ENCODE measurements around the gene JHY. TPM values are rescaled to one million over a fixed set of nuclear protein-coding genes. Genes with fewer than 3 reads are reported as not detected.

The JHY gene
- total RNA-seq, 2 experiments from 2014 or later, result not detected

- H3K9me3 ChIP-seq (ENCODE audit: low read length), result no peaks in the 10 kb centered on the region
- no peaks in the 10 kb centered on the region for H3K79me2 ChIP-seq (ENCODE audit: insufficient read depth, low read depth, low read length)
- no peak overlapping the region for H3K27ac ChIP-seq (ENCODE audit: low read depth, low read length, poor library complexity, severe bottlenecking)
- ChIA-PET POLR2A (no interaction called here), CTCF (ENCODE audit: unreplicated experiment) (no interaction called here)
- no peaks in the 10 kb centered on the region for H3K9me2 ChIP-seq (ENCODE audit: insufficient read depth, low read length)
- no peak overlapping the region for H2AFZ ChIP-seq (ENCODE audit: low read length)
- no peaks in the 10 kb centered on the region for H3K36me3 ChIP-seq (ENCODE audit: insufficient read depth, low read length)
- no peak overlapping the region for H3K4me3 ChIP-seq (ENCODE audit: low read depth, low read length, poor library complexity, severe bottlenecking)
- H3K4me1 ChIP-seq (ENCODE audit: insufficient read depth, low read length, poor library complexity, severe bottlenecking), result no peaks in the 10 kb centered on the region
- H3K4me2 ChIP-seq (ENCODE audit: low read length), result no peak overlapping the region
- no TSS peak for BruUV-seq (replicated peaks)
- intact Hi-C loops (cut with micrococcal nuclease; ENCODE audit: unreplicated experiment), result no loop called here
- TF ChIP-seq EZH2phosphoT487 (IDR thresholded peaks at IDR 0.05; ENCODE audit: borderline replicate concordance, low read depth, low read length) (no peak), CTCF (conservative IDR thresholded peaks at IDR 0.05; ENCODE audit: low read length) (no peak)
- no peak for DNase-seq (ENCODE audit: low spot score)
- no peaks in the 10 kb centered on the region for H4K20me1 ChIP-seq (ENCODE audit: insufficient read depth, low read length)
Measured at GRCh38 chr11:122977470-122978298, 95.1 kb downstream of the JHY start.

GRCh38 chr11:122978299-122978620 is 95.7 kb downstream of the JHY start:
- Histone ChIP-seq H3K9me3 (ENCODE audit: low read length) (no peaks in the 10 kb centered on the region), H3K9me2 (ENCODE audit: insufficient read depth, low read length) (no peaks in the 10 kb centered on the region), H3K36me3 (ENCODE audit: insufficient read depth, low read length) (no peaks in the 10 kb centered on the region), H3K4me2 (ENCODE audit: low read length) (no peak overlapping the region), H2AFZ (ENCODE audit: low read length) (no peak overlapping the region), H4K20me1 (ENCODE audit: insufficient read depth, low read length) (no peaks in the 10 kb centered on the region), H3K27ac (ENCODE audit: low read depth, low read length, poor library complexity, severe bottlenecking) (no peak overlapping the region), H3K79me2 (ENCODE audit: insufficient read depth, low read depth, low read length) (no peaks in the 10 kb centered on the region), H3K4me1 (ENCODE audit: insufficient read depth, low read length, poor library complexity, severe bottlenecking) (no peaks in the 10 kb centered on the region), H3K4me3 (ENCODE audit: low read depth, low read length, poor library complexity, severe bottlenecking) (no peak overlapping the region)
- TF ChIP-seq CTCF (conservative IDR thresholded peaks at IDR 0.05; ENCODE audit: low read length), result no peak
- TF ChIP-seq EZH2phosphoT487 (IDR thresholded peaks at IDR 0.05; ENCODE audit: borderline replicate concordance, low read depth, low read length), result no peak
- CTCF ChIA-PET (ENCODE audit: unreplicated experiment), result no interaction called here
- no TSS peak for BruUV-seq (replicated peaks)
- DNase-seq (ENCODE audit: low spot score), result no peak
- POLR2A ChIA-PET, result no interaction called here
- intact Hi-C loops (cut with micrococcal nuclease; ENCODE audit: unreplicated experiment), result no loop called here

- TF ChIP-seq CTCF (conservative IDR thresholded peaks at IDR 0.05; ENCODE audit: low read length) (no peak), EZH2phosphoT487 (IDR thresholded peaks at IDR 0.05; ENCODE audit: borderline replicate concordance, low read depth, low read length) (no peak)
- no peak for DNase-seq (ENCODE audit: low spot score)
- no peaks in the 10 kb centered on the region for H3K36me3 ChIP-seq (ENCODE audit: insufficient read depth, low read length)
- ChIA-PET CTCF (ENCODE audit: unreplicated experiment) (no interaction called here), POLR2A (no interaction called here)
- H3K4me1 ChIP-seq (ENCODE audit: insufficient read depth, low read length, poor library complexity, severe bottlenecking), result no peaks in the 10 kb centered on the region
- BruUV-seq (replicated peaks), result no TSS peak
- no peak overlapping the region for H3K27ac ChIP-seq (ENCODE audit: low read depth, low read length, poor library complexity, severe bottlenecking)
- no peak overlapping the region for H2AFZ ChIP-seq (ENCODE audit: low read length)
- intact Hi-C loops (cut with micrococcal nuclease; ENCODE audit: unreplicated experiment), result no loop called here
- no peaks in the 10 kb centered on the region for H4K20me1 ChIP-seq (ENCODE audit: insufficient read depth, low read length)
- no peak overlapping the region for H3K4me2 ChIP-seq (ENCODE audit: low read length)
- H3K9me3 ChIP-seq (ENCODE audit: low read length), result no peaks in the 10 kb centered on the region
- no peak overlapping the region for H3K4me3 ChIP-seq (ENCODE audit: low read depth, low read length, poor library complexity, severe bottlenecking)
- no peaks in the 10 kb centered on the region for H3K79me2 ChIP-seq (ENCODE audit: insufficient read depth, low read depth, low read length)
- H3K9me2 ChIP-seq (ENCODE audit: insufficient read depth, low read length), result no peaks in the 10 kb centered on the region
Measured at GRCh38 chr11:122979103-122979814, 96.7 kb downstream of the JHY start.

All from OCI-LY7 (cell line).